ENCODE results near the gene OR2J3.

GRCh38 chr6:29153083-29153482, 45.2 kb downstream of the OR2J3 start:
- no peak for TF ChIP-seq POLR2AphosphoS5 (IDR thresholded peaks at IDR 0.05; ENCODE audit: low read depth, low read length)
- TF ChIP-seq CHD2 (IDR thresholded peaks at IDR 0.05; ENCODE audit: low read length, partially characterized antibody) = no peak
- no peak for TF ChIP-seq TAF1 (IDR thresholded peaks at IDR 0.05; ENCODE audit: borderline replicate concordance, low read depth, low read length)
- no peak for TF ChIP-seq JUND (IDR thresholded peaks at IDR 0.05)
- TF ChIP-seq, protein P1, sequence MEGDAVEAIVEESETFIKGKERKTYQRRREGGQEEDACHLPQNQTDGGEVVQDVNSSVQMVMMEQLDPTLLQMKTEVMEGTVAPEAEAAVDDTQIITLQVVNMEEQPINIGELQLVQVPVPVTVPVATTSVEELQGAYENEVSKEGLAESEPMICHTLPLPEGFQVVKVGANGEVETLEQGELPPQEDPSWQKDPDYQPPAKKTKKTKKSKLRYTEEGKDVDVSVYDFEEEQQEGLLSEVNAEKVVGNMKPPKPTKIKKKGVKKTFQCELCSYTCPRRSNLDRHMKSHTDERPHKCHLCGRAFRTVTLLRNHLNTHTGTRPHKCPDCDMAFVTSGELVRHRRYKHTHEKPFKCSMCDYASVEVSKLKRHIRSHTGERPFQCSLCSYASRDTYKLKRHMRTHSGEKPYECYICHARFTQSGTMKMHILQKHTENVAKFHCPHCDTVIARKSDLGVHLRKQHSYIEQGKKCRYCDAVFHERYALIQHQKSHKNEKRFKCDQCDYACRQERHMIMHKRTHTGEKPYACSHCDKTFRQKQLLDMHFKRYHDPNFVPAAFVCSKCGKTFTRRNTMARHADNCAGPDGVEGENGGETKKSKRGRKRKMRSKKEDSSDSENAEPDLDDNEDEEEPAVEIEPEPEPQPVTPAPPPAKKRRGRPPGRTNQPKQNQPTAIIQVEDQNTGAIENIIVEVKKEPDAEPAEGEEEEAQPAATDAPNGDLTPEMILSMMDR (IDR thresholded peaks at IDR 0.05) = no peak
- TF ChIP-seq FOXM1 (IDR thresholded peaks at IDR 0.05; ENCODE audit: low read depth) = no peak
- no peak for TF ChIP-seq ELF1 (IDR thresholded peaks at IDR 0.05)
- TF ChIP-seq NRF1 (IDR thresholded peaks at IDR 0.05; ENCODE audit: low read depth, low read length) = no peak
- TF ChIP-seq SMC3 (IDR thresholded peaks at IDR 0.05; ENCODE audit: low read depth, low read length) = no peak

Measured in SK-N-SH (cell line).